Dermis microvascular lymphatic vessel endothelial cell (primary cell): Measurements from ENCODE around the gene GNB1. TPM values are rescaled to one million over a fixed set of nuclear protein-coding genes. Genes with fewer than 3 reads are reported as not detected.
"Not testable (repeated sequence)": the region's sequence is repeated elsewhere in the genome, so short reads cannot be mapped to it uniquely, and the experiment has no call there.

Experiments
- DNase-seq, 2 donors: peaks; one replicate each; pipeline versions ENCODE4 v3.0.0 to v3.0.0-alpha.2; 2010; ENCODE audit warnings: low read depth in 2 of 2
- total RNA-seq: library from RNA; depleted of rRNA; stranded (reverse); fragments of >200 nt; gene quantifications from 2 replicates; pipeline ENCODE4 v1.2.1, GENCODE V29; 2014

Gene GNB1
- total RNA-seq, 1 donor from 2014 or later = 72.4 TPM

DNA sequence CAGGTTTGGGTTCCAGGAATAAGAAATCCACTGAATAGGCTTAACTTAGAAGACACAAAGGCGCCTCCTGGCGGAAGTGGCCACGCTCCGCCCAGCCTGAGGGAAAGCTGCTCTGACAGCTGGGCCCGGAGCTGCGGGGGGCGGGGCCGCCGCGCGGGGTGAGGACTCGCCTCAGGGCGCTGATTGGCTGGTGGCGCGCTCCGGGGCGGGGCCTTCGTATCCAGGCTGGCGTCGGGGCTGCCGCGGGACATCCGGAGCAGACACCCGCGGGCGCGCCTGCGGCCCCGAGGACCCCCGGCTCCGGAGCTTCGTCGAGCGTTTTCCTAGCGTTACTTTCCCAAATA lies 144.3 kb downstream of the GNB1 start:
- DNase-seq = not testable (repeated sequence)

DNA sequence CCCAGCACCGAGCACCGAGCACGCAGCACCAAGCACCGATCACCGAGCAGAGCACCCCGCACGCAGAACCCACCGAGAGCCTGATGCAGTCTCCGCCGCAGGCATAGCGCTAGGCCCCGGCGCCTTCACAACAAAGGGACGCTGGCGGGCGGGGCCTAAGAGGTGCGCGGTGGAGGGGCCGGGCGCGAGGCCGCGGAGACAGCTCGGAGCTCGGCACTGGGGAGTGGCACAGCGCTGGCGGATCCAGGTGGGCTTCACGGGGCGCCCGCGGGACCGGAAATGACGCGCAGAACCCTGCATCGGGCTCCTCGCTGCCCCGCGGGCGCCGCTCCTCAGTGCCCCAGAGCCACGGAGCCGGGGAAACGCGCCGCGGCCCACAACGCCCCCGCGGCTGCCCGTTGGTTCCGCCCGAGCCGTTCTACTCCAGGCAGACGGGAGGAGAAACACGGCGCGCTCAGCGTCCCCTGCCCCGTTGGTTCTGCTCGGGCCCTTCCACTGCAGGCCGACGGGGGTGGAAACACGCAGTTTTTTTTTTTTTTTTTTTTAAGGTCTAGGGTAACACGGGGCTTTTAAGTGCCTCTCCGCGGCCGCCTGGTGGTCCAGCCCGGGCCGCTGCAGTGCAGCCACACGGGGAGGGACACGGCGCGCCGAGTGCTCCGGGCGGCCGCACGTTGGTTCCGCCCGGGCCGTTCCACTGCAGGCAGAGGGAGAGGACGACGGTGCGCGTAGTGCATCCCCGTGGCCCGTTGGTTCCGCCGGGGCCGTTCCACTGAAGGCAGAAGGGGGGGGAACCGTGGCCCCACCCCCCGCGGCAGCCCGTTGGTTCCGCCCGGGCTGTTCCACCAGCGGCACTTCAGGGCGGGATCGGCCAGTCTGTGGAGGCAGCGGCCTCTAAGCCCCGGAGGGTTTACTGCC lies 145.0 kb downstream of the GNB1 start:
- peak; percentile 35 to 65 for DNase-seq

- not testable (repeated sequence) for DNase-seq
These were observed 148.4 kb downstream of the GNB1 start for GRCh38 chr1:1742529-1742928.

DNA sequence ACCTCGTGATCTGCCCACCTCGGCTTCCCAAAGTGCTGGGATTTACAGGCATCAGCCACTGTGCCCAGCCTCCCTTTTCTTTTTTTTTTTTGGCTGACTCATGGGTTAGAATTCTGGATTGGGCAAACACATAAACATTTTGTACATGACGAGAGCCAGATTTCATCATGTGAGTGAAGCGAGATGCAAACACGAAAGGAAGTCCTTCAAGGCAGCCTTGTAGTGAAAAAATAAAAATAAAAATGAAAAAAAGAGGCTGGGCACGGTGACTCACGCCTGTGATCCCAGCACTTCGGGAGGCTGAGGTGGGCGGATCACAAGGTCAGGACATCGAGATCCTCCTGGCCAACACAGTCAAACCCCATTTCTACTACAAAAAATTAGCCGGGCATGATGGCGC lies 149.9 kb downstream of the GNB1 start:
- DNase-seq = peak in 1 of 2 donors; percentile 61

GRCh38 chr1:1738799-1739337 lies 152.0 kb downstream of the GNB1 start:
- DNase-seq = not testable (repeated sequence)

DNA sequence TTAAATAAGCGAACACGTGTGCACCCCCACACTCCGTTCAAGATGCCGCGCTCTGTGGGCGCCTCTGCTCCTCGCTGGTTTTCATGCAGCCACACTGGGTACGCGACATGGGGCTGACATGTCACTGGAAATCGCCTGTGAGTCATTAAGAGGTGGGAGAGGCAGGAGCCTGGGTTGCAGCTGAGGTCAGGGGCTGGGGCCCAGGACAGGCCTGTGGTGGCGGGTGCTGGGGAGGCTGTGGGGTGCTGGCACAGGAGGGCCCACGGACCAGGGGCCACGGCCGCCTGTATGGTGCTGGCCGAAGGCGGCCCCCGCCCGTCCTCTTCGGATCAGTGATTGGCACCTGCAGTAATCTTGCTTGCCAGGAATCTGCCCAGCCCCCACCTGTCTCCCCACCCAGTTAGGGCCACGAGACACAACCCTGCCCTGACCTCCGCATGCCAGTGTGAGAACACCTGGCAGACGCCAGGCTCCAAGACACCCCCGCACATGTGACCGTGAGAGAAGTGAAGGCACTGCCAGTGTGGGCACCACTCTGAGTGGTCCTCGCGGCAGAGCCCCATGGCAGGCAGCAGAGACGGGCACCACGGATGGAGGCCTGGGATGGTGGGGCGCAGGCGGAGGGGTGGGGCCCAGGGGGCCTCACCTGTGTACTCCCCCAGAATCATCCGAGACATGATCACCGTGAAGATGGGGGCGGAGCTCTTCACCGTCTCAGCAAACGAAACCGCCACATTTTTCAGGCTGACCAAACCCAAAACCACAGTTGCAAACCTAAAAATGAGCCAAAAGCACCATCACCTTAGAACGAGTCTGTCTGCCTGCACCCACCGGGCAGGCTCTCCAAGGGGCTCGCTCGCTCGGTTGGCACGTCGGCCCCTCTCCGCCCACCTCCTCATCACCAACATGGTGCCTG lies 153.0 kb downstream of the GNB1 start:
- not testable (repeated sequence) for DNase-seq

Other genes starting within 250 kb of the GNB1 start
- 5.6 and 7.5 TPM in 2 replicates for gene CDK11B, start 232.1 kb downstream of the GNB1 start, total RNA-seq
- 15.7 and 32.0 TPM in 2 replicates for gene SLC35E2B, start 198.3 kb downstream of the GNB1 start, total RNA-seq
- gene CDK11A, start 166.7 kb downstream of the GNB1 start, total RNA-seq = 2.8 and 11.4 TPM in 2 replicates
- 33.1 and 37.8 TPM in 2 replicates for gene NADK, start 112.6 kb downstream of the GNB1 start, total RNA-seq
- gene CALML6, start 24.2 kb upstream of the GNB1 start, total RNA-seq = under 0.01 and 0.13 TPM in 2 replicates
- gene TMEM52, start 28.2 kb upstream of the GNB1 start, total RNA-seq = 0.13 TPM in 2 replicates
- not detected in 2 replicates for gene CFAP74, start 112.7 kb upstream of the GNB1 start, total RNA-seq
- gene GABRD, start 128.3 kb upstream of the GNB1 start, total RNA-seq = 0.51 and 1.0 TPM in 2 replicates
- 23.8 and 24.0 TPM in 2 replicates for gene PRKCZ, start 159.3 kb upstream of the GNB1 start, total RNA-seq